Right lobe of liver (tissue), 4 donors: Measurements from ENCODE around the gene C1orf50.

Experiments used
- CTCF ChIP-seq, 4 donors: fragments of 200-600 bp in 3 of 4; fragments of 450-650 bp in 1 of 4; IDR thresholded peaks; one replicate each; pipeline versions ENCODE4 v1.5.1 to v1.8.0; 2016 to 2022; ENCODE audit warnings: antibody characterized with exemption in 4 of 4, mild to moderate bottlenecking in 2 of 4
- POLR2A ChIP-seq: fragments of 450-650 bp; IDR thresholded peaks from one replicate; pipeline ENCODE4 v1.6.1; 2017; ENCODE audit warnings: antibody characterized with exemption, mild to moderate bottlenecking
- donor health status: DM: no; HTN: no; CAD: no.
- donor health status: DM: no; HTN: no; CAD: no.
- donor health status: DM: no; HTN: yes; CAD: no.

- TF ChIP-seq CTCF (IDR thresholded peaks at IDR 0.05) (no peak), POLR2A (no peak)
Observed at GRCh38 chr1:42735056-42735455, 32.0 kb upstream of the C1orf50 start.
